OCI-LY1 (cell line): ENCODE measurements around the gene TSC22D1.

Experiments
- CTCF ChIP-seq: fragments of 200-600 bp; sonication (generic), shearing (Covaris generic); IDR thresholded peaks from 2 replicates; pipeline ENCODE4 v1.5.1; 2017; ENCODE audit warnings: mild to moderate bottlenecking, antibody characterized with exemption, low read length, moderate library complexity, mixed read lengths
- EZH2 ChIP-seq: fragments of 200-600 bp; sonication (generic), shearing (Covaris generic); IDR thresholded peaks from 2 replicates; pipeline ENCODE4 v1.8.0; 2017; ENCODE audit warnings: borderline replicate concordance, mixed run types, mild to moderate bottlenecking, antibody characterized with exemption, low read length, moderate library complexity, mixed read lengths

DNA sequence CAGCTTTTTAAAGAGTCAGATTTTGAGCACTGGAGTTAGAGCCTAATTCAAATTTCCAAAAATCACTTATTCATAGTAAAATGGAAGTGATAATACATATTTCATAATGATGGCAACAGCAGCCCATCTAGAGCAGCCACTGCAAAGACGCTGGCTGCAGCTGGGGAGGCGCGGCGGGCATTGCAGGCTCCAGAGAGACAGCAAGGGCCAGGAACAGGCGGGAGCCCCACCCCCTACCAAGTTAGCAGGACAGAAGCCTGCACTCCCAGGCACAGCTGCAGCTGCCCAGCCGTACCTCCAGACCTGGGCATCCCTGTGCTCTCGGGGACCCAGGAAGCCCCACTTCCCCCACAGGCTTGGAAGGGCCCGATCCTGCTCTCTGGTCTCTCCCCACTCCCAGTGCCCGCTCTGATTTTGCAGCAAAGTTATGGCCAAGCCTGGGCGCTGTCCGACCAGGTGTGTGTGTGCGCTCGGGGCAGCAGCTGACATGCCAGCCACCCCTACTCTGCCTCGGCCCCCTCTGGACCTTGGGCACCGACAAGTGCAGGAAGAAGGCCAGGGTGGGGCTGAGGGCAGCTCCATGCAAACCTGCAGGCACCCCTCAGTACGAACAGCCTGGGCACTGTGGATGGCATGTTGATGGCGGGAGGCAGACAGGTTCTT, 117.7 kb downstream of the TSC22D1 start:
- TF ChIP-seq CTCF (no peak), EZH2 (no peak)
